Activated T-helper 1 cell treated with Interleukin-2 at 50 U/mL for 16 hours (primary cell): ENCODE results near the gene NR6A1.

Experiments
- DNase-seq: peaks from one replicate; pipeline ENCODE4 v3.0.0-alpha.2; 2020; ENCODE audit warnings: low read depth

Gene NR6A1

DNA sequence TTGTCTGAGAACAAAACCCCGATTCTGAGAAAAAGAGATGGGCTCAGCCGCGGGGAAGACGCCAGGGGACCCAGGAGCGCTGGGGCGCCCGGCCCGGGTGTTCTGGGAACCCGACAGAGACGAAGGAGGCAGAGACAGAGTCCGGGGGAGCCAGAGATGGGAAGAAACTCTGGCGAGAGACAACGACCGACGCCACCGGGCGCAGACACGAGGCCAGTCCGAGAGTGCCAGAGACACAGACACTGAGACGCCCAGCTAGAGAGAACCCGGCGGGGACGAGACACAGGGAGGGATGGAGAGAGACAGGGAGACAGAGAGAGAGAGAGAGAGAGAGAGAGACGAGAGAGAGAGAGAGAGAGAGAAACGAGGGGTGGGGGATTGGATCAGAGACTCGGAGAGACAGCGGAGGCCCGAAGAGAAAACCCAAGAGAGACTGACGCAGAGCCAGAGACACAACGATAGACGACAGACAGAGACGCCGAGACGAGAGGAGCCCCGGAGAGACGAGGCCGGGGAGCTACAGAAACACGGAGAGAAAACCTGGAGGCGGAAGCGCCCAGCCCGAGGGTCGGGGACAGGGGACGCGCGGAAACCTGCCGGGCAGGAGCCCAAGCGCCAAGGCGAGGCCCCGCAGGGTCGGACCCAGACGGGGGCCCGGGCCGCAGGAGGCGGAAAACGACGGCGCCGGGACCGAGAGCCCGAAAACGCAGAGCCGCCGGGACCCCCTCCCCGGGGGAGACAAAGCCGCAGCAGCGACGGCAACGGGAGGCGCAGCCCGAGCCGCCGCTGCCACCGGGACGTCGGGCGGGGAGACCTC lies 267.2 kb downstream of the NR6A1 start:
- DNase-seq, result no peak

DNA sequence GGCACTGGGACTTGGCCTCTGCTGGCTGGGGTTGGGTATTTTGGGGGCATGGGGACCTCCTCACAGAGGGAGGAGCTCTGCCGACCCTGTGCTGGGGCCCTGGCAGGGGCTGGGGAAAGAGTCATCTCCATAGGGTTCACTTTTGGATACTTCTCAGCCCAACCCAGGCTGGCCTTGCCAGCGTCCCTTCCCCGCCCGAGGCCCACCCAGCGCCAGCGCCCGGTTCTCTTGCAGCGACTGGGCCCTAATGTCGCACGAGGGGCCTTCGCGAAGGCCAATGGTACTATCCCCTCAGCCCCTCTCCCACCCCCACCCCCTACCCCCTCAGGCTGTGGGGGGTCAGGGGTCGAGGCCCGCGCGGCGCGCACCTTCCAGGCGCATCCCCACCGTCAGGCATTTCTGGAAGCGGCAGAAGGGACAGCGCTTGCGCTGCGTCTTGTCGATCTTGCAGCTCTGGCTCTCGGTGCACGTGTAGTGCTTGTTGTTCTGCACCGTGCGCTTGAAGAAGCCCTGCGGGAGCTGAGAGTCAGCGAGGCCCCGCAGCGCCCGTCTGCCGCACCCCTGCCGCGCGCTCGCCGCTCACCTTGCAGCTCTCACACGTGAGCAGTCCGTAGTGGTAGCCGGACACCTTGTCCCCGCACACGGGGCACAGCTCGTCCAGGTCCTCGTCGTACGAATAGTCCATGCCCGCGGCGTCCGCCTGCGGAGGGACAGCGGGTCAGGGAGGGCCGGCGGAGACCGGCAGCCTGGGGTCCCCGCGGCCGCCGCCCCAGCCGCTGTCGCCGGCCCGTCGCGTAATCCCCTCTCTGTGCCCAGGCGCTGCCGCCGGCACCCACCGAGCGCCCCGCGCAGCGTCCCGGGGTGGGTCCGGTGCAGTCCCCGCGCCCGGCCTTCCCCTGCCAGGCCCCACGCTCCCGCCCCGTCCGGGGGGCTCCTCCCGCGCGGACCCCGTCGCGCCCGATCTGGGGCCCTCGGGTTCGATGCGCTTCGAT lies 268.1 kb downstream of the NR6A1 start:
- DNase-seq, result no peak

DNA sequence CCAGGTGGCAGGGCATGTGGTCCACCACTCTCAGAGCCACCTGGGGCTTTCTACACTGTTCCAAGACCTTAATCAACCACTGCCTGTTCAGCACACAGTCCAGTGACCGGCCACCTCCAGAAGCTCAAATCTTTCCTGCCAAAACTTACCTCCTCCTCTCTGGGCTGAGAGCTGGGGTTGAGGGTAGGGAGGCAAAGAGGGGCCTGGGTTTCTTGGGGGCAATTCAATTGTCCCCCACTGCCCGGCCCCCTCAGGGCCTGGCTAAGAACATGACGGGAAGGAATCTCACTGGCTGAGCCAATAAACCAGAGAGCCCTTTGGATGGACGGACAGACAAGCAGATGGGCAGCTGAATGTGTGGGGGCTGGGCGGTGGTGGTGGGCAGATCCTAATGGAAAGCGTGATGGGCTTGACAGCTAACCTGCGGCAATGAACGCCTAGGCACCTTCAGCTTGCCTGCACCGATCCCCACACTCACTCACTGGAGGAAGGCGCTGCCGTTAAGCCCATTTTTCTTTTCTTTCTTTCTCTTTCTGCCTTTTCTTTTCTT lies 269.3 kb downstream of the NR6A1 start:
- DNase-seq, result no peak

DNA sequence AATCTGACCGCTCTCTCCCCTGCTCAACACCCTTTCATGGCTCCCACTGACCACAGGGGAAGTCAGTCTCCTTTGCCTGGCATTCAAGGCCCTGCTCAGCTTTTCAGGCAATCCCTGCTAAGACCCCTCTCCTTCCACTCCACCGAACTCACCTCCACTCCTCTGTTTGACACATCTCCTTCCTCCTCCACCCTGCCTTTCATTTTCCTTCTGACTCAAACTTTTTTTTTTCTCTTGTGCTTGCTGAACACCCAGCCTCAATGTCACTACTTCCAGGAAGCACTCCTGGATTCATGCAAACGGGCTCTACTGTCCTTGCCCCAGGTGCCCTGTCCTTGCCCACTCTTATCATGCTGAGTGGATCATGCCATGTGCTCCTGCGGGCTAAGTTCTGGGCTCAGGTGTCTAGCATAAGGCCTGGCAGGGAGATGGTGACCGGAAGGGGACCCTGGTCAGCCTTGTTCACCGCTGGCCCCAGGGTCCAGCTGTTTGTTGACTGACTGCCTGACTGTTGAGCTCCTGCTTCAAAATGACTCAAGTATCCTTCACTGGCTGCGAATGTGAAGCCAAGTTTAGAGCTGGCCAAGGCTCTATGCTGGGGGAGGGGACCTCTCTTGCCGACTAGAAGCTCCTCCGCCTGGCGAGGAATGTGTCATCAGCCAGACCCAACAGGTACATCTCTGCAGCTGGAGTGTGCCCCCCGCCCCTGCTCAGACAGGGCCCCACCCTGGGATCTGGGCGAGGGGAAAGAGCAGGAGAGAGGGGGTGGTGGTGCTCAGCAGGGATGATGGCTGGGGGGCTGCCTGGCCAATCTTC lies 270.1 kb downstream of the NR6A1 start:
- no peak for DNase-seq

DNA sequence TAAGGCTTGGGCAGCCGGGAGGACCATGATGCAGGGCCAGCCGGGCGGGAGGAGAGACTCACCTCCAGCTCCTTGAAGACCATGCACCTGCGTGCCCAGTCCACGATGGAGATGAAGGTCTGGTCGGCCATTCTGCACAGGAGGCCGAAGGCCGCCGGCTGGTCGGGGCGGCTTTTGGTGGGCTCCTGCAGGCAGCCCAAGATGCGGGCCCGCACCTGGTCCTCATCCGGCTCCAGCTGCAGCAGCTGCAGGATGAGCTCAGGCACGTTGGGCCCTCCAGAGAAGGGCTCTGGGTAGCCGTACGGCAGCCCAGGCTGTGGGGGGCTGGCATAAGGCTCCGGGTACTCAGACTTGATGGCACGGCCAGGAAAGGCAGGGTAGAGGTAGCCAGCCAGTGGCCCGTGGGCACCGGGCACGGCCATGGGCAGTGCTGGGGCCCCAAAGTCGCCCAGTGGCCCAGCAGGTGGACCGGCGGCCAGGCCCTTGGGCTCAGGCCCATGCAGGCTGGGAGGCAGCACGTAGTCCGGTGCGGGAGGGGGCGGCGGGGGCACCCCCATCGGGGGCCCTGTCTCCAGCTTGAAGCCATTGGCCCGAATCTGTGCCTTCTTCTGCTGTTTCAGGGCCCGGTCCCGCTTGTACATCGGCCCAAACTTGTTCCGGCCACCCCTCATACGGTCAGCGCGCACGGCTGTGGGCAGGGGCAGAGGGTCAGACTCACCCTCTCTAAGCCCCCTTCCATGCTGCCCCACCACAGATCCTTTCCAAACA lies 270.9 kb downstream of the NR6A1 start:
- no peak for DNase-seq

DNA sequence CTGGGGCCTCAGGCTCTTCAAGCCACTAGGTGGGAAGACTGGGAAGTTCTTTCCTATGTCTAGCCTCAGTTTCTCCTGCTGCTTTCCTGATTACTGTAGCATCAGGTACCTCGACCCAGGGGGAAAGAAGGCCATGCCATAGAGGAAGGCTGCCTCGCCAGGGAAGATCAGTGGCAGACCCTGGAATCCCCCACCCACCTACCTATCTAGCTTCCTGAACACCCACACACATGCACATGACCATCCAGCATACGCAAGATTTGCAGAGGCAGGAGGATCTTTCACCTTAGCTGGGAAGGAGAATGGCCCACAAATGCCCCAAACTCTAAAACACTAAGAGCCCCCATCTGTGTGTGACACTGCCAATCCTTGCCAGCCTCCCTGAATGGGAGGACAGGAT lies 271.9 kb downstream of the NR6A1 start:
- no peak for DNase-seq

DNA sequence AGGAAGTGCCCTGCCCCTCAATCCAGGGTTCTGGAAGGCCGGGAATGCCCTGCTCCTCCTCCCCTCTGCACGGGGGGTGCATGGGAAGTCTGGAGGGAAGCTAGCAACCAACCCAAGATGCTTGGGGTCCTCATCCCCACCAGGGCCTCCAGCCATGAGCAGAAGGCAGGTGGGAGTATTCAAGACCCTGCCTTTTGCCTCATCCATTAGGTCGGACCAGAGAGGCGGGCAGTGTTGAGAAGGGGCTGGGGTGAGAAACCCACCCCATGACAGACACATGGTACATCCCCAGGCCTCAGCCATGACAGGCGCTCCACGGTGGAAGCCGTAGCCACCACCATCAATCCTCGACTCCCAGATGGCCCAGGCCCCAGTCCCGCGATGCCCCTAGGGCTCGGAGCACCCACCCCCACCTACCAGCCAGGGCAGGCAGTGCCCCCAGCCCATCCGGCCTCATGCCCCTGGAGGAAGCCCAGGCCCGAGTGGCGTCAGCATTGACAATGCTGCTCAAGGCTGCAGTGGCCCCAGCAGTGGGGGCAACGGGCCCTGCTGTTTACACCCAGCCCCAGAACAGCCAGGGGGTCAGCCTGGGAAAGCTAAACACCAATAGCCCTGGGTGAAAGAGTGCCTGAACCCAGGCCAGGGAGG lies 272.5 kb downstream of the NR6A1 start:
- no peak for DNase-seq

DNA sequence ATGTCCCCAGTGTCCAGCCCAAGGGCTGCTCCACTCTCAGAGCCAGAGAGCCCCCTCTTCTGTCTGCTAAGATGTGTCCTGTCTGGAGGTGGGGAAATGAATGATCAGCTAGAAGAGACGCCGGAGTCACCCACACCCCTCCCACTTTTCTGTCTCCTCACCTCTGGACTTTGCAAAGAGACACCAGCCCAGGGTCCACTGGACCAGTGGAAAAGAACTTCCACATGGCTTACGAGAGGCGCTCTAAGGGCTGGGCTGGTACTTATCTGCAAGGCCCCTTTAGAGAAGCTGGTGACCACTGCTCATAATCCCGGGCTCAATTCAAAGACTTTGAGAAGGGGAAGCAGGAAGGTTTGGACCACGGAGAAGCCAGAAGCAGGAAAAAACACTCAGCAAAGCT lies 273.1 kb downstream of the NR6A1 start:
- DNase-seq, result no peak

DNA sequence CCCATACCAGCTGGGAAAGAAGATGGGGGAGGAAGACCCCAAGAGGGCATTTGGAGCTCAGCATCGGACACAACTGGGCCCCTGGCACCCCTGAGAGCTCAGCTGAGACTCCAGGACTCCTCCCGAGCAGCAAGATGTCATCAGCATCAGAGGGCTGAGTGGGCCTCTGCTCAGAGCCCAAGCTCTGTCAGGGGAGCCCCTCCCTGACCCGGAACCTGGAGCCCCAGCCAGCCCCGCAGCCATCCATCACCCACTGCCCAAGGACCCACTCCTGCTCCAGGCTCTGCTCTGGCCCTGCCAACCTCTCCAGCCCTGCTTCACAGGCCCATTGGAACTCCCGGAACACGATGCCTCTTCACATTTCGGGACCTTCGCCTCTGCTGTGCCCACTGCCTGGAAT lies 273.7 kb downstream of the NR6A1 start:
- no peak for DNase-seq

DNA sequence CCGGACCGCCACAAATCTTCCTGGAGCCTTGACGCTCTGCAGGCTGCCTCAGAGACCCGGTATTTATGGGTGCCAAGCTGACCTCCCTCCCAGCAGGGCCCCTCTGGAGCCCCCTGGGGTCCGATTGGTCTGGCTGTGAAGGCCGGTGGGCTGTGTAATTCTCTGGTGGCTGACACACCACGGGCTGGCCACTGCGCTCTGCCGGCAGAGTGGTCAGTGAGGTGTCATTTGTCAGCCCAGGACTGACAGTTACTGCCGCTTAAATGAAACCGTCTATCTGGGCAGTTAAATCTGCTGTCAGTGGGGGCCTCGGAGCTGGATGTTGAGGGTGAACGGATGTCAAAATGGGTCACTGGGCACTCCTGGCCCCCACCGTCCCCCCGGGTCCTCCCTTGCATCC lies 274.6 kb downstream of the NR6A1 start:
- no peak for DNase-seq

DNA sequence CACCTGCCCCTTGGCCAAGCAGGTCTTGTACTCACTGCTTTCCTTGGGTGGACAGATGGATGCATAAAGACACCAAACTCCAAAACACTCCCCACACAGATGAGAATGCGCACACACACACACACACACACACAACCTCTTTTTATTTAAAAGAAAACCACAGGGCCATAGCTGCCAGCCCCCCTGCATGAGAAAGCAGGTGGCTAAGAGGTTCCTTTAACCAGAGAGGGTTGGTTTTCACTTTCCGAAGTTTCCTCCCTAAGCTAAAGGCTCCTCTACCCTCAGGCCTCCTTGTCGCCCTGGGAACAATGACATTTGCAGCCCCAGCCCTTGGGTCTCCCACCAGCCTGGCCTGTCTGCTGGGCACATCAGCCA lies 275.0 kb downstream of the NR6A1 start:
- no peak for DNase-seq

DNA sequence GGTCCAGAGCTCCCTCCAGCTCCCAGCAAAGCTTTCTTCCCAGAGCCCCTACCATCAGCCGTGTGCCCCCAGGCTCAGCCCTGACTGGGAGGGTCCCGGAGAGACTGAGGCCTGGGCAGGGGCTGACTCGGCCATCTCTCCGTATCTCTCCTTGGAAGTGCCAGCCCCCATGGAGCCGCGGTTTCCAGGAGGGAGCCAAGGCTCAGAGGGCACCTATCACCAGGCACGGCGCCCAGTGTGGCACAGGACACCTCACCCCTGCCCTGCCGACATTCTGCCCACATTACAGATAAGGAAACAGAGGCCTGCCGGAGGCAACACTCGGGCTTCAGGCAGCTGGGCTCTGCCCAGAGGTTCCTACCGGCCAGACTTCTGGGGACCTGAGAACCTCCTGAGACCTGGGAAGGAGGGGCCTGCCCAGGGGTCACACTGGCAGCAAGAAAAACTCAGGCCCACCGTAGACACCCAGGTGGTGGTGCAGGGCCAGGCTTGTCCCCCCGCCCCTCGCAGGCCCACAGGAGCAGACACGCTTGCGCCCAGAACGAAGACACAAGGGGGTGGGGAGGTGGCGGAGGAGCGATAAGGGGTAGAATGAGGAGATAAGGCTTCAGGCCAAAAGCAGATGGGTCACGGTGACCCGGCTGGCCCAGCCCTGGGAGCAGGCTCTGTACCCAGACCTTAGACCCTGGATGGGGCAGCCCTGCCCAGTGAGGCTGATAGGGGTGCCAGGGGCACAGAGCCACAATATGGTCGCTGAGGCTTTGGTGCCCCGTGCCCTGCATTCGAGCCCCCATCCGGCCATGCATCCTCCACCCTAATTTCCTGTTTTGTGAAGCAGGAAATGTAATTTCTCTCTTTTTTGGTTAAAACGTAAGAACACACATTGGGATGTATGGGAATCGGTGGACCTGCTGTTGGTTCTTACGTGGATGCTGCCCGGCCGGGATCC lies 275.7 kb downstream of the NR6A1 start:
- DNase-seq, result no peak

DNA sequence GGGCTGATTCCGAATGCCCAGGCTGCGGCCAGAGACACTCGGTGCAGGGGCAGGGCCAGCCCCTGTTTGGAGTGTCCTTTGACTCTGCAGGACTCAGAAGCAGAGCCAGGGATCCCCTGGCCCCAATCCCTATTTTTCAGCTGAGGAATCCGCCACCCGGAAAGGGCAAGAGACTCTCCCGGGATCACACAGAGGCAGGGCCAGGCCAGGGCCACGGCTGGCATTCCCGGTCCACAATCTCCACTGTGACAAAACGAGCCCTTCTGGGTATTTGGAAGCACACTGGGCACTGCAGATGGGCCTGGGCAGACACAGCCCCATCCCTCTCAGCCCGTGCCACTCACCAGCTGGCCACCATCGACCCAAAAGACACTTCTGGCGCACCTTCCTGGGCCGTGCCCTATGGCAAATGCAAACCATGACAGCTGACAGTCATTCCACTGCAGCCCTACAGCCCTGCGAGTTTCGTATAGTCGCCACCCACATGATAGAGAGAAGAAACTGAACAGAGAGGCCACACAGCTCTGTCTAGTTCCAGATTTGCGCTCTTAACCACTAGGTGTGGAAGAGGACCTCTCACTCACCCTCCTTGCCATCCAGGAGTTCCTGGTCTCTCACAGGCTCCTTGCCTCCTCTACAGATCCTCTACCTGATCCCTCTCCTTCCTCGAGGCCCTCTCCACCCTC lies 277.2 kb downstream of the NR6A1 start:
- DNase-seq, result no peak

DNA sequence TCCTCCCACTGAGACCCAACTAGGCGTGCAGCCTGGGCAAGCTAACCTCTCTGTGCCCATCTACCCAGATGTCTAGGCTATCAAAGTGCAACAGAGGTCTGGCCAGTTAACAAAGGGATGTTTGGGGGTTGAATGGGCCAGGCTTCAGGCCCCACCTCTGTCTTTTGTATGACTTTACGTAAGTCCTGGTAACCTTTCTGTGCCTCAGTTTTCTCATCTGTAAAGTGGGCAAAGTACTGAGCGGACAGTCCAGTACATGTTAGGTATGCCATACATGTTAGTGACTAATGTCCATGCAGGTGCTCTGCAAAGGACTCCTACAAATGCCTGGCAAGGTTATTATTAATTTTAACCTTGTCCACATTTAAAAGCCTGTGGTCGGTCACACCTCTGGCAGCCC lies 277.9 kb downstream of the NR6A1 start:
- DNase-seq, result no peak

DNA sequence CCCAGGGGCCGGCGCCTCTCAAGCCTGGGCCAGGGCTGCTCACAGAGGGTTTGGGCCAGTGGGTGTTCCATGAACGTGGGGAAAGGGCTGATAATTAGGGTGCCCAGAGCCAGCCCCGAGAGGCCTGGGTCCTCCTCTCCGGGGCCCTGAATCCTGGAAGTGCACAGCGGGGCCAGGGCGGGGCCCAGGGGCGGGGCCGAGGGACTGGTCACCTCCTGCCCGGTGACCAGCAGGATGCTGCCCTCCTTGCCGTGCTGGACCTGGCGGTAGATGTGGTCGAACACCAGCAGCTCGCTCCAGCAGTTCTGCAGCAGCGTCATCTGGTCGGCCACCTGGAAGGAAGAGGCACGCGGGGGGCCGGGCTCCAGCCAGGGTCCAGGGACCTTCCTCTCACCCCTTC lies 278.3 kb downstream of the NR6A1 start:
- no peak for DNase-seq

DNA sequence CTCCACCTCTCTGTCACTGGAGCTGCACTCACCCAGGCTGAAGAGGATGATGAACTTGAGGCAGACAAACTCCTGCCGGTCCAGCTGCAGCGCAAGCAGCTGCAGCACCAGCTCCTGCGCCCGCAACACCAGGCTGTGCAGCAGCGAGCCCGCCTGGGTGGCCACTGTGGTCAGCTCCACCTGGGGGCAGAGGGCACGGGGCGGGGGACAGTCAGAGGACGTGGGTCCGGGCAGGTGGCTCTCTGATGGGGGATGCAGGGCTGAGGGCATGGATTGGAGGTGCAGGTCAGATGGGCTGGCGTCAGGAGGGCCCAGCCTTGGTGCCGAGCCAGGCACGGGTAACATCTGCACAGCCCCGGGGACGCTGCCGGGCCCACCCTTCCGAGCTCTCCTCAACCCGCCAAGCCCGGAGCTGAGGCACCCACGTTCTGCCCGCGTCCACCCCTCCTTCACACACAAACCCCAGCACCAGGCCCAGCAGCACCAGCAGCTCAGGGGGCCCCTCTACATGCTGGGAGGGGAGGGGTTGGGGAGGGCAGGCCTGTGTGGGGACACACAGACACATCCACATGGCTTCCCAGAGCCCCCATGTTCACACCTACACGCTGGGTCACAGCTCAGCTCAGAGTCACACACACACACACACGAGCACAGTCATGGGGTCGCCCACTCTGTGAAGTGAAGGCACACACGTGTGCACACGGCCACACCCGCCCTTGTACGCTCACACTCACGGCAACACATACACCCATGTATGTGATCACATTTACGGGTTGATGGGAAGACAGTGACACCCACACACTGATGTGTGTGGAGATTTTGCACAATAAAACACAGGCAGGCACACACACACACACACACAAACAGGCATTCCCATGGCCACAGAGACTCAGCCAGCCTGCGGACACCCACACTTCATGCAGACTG lies 279.8 kb downstream of the NR6A1 start:
- DNase-seq, result no peak

DNA sequence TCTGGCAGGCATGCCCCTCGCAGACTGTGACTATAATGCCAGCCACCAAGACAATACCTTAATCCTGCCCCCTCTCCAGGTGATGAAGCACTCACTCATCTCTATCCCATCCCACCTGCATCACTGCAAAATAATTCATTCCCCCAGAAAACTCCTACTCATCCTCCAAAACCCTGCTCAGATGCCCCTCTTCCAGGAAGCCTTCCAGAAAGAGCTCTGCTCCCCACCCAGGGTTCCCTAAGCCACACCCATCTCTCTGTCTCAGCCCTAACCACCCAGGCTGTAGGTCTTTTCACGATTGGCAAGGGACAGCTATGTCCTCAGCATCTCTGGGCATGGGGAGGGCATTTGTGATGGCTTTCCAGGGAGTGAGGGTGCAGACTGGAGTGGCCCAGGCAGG lies 281.1 kb downstream of the NR6A1 start:
- DNase-seq, result no peak

DNA sequence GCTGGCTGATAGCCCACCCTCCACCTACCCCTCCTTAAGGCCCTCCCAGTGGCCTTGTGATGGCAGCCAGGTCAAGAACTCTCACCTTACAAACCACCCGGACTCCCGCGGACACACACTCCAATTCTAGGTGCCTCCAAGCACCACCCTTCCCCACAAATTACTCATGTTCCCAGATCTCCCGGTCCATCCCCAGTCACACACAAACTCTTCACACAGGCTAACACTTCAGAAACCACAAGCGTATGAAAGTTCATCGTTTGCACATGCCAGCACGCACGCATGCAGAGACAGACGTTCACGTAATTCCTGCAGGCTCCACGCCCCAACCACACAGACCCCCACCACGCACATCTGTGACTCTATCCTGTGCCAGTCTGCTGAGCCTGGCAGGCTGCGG lies 281.9 kb downstream of the NR6A1 start:
- no peak for DNase-seq
